Upper lobe of left lung (tissue), 6 donors: ENCODE measurements around the gene GNB5. TPM values are rescaled to one million over a fixed set of nuclear protein-coding genes. Genes with fewer than 3 reads are reported as not detected.

Source experiments
- ATAC-seq, 2 donors: fragments of 200-7000 bp; cut with Tn5 transposase; one replicate each; pipeline ENCODE4 v1.9.1; 2022; ENCODE audit warnings: mild to moderate bottlenecking in 2 of 2, moderate library complexity in 2 of 2; ENCODE audit not compliant: low FRiP score in 2 of 2
- DNase-seq, 2 donors: peaks; one replicate each; pipeline ENCODE4 v3.0.0-alpha.2; 2019 to 2020
- H3K27ac ChIP-seq, 4 donors: fragments of 200-600 bp; sonication (generic); one replicate each; pipeline ENCODE4 v1.5.1; 2016 to 2019
- H3K27me3 ChIP-seq, 4 donors: fragments of 200-600 bp; sonication (generic); one replicate each; pipeline ENCODE4 v1.5.1; 2017 to 2019
- H3K36me3 ChIP-seq, 4 donors: fragments of 200-600 bp; sonication (generic); one replicate each; pipeline ENCODE4 v1.5.1; 2016 to 2019
- H3K4me1 ChIP-seq, 4 donors: fragments of 200-600 bp; sonication (generic); one replicate each; pipeline ENCODE4 v1.5.1; 2018 to 2019
- H3K4me3 ChIP-seq, 4 donors: fragments of 200-600 bp; sonication (generic); one replicate each; pipeline ENCODE4 v1.5.1; 2017 to 2019; ENCODE audit warnings: mild to moderate bottlenecking in 2 of 4, moderate library complexity in 1 of 4
- H3K9me3 ChIP-seq, 4 donors: fragments of 200-600 bp; sonication (generic); one replicate each; pipeline ENCODE4 v1.5.1; 2018 to 2019
- EP300 ChIP-seq, 4 donors: sonication (generic); formaldehyde crosslinking; IDR thresholded peaks; one replicate each; pipeline ENCODE4 v1.5.1; 2017; ENCODE audit warnings: antibody characterized with exemption in 4 of 4, control low read depth in 2 of 4
- POLR2A ChIP-seq, 4 donors: fragments of 450-650 bp; IDR thresholded peaks; one replicate each; pipeline ENCODE4 v1.5.1; 2016 to 2017; ENCODE audit warnings: antibody characterized with exemption in 4 of 4, mild to moderate bottlenecking in 2 of 4
- POLR2AphosphoS5 ChIP-seq, 2 donors: sonication (generic); formaldehyde crosslinking; IDR thresholded peaks; one replicate each; pipeline ENCODE4 v1.5.1; 2017; ENCODE audit warnings: antibody characterized with exemption in 2 of 2
- WGBS, 2 donors: methylation state at CpG; one replicate each; pipeline ENCODE4 v1.1.5; 2017 to 2018; 5-methylcytosine and 5-hydroxymethylcytosine counted together
- total RNA-seq, 6 donors: library from RNA; depleted of rRNA in 4 of 6; stranded (reverse); fragments of >200 nt in 4 of 6; gene quantifications; one replicate each; pipeline versions ENCODE4 v1.1.0 to v1.2.1, GENCODE V29; 2016 to 2021
- TF ChIP-seq, protein P1 (sequence below), 6 experiments: fragments of 450-650 bp in 4 of 6; fragments of 200-600 bp in 2 of 6; sonication (generic) in 2 of 6; IDR thresholded peaks; one replicate each; pipeline ENCODE4 v1.5.1; 2016 to 2019; ENCODE audit warnings: antibody characterized with exemption in 6 of 6
- donor health status: DM: no; HTN: no; CAD: no; lungs with moderate emphysema.
- donor health status: DM: no; HTN: yes; CAD: no; lungs with severe emphysema.

The GNB5 gene
- total RNA-seq, 6 donors from 2014 or later = 14.7 to 56.8 (median 31.0) TPM

DNA sequence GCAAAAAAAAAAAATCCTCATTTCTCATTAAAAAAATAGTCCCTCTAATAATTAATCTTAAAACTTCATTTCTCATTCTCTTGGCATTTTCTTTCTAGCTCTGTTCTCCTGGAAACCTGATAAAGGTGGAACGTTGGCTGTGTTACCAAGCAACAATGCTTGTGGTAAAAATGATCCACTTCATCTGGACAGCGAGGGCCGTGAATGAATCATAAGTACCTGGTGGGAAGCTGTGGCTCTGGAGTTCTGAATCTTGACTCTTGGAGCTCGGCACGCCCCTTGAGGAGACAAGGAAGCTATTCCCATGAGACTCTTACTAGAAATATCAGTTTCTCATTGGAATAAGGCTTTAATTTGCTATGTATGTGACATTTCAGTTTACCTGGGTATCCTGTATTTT, 111.2 kb downstream of the GNB5 start:
- Histone ChIP-seq H3K4me1 (peaks cover 0 to 5% (median 0%) of the 10 kb centered on the region in 4 donors), H3K27me3 (no peaks in the 10 kb centered on the region), H3K36me3 (no peaks in the 10 kb centered on the region), H3K4me3 (no peak overlapping the region), H3K27ac (no peak overlapping the region), H3K9me3 (no peaks in the 10 kb centered on the region)
- DNase-seq (no peak), ATAC-seq (no peak)
- WGBS, 2 donors = 73 to 77% methylated on average over 5 of the region's 5 CpGs
- TF ChIP-seq, protein P1, sequence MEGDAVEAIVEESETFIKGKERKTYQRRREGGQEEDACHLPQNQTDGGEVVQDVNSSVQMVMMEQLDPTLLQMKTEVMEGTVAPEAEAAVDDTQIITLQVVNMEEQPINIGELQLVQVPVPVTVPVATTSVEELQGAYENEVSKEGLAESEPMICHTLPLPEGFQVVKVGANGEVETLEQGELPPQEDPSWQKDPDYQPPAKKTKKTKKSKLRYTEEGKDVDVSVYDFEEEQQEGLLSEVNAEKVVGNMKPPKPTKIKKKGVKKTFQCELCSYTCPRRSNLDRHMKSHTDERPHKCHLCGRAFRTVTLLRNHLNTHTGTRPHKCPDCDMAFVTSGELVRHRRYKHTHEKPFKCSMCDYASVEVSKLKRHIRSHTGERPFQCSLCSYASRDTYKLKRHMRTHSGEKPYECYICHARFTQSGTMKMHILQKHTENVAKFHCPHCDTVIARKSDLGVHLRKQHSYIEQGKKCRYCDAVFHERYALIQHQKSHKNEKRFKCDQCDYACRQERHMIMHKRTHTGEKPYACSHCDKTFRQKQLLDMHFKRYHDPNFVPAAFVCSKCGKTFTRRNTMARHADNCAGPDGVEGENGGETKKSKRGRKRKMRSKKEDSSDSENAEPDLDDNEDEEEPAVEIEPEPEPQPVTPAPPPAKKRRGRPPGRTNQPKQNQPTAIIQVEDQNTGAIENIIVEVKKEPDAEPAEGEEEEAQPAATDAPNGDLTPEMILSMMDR (IDR thresholded peaks at IDR 0.05) = no peak
- TF ChIP-seq EP300 (IDR thresholded peaks at IDR 0.05) (no peak), POLR2A (IDR thresholded peaks at IDR 0.05) (no peak), POLR2AphosphoS5 (IDR thresholded peaks at IDR 0.05) (no peak)

DNA sequence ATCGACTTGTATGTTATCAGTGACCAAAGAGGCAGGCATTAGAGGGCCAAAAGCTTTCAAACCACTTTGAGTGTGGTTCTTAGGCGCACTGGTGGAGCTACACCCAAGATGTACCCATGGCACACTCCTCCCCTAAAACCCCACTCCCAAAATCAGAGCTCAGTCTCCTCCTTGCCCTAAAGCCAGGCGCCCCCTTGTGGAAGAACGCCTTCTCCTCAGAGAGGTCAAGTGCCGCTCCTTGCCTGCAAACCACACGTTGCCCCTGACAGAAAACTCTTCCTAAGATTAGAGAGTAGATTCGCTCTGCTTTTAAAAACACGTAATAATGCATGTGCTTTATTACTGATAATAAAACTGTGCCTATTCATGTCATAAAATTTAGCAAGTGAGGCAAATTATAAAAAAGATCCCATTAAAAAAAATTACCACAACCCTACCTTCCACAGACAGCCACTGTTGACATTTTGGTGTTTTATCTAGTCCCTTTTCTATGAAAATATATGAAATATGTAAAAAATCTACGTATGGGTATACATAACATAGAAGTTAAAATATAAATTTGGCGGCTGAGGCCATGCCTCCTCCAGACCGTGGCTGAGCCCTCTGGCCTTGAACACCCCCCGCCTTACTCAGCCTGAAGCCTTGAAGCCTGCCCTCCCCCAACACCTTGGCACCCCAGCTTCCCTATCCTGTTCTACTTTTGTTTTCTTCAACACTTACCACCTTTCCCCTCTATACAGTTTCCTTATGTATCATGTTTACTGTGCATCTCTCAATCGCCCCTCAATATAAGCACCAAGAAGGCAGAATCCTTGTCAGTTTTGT, 112.1 kb downstream of the GNB5 start:
- 44% methylated on average over 11 to 13 of the region's 13 CpGs for WGBS, 2 donors
- Histone ChIP-seq H3K27ac (no peak overlapping the region), H3K4me3 (no peak overlapping the region), H3K9me3 (no peaks in the 10 kb centered on the region), H3K36me3 (no peaks in the 10 kb centered on the region), H3K4me1 (peaks cover 0 to 5% (median 0%) of the 10 kb centered on the region in 4 donors), H3K27me3 (no peaks in the 10 kb centered on the region)
- ATAC-seq (peak; percentile 83), DNase-seq (peak in 1 of 2 donors; percentile 80)
- TF ChIP-seq, protein P1 (IDR thresholded peaks at IDR 0.05) = peak; percentile 66 to 78 (median 70)
- TF ChIP-seq EP300 (IDR thresholded peaks at IDR 0.05) = no peak

DNA sequence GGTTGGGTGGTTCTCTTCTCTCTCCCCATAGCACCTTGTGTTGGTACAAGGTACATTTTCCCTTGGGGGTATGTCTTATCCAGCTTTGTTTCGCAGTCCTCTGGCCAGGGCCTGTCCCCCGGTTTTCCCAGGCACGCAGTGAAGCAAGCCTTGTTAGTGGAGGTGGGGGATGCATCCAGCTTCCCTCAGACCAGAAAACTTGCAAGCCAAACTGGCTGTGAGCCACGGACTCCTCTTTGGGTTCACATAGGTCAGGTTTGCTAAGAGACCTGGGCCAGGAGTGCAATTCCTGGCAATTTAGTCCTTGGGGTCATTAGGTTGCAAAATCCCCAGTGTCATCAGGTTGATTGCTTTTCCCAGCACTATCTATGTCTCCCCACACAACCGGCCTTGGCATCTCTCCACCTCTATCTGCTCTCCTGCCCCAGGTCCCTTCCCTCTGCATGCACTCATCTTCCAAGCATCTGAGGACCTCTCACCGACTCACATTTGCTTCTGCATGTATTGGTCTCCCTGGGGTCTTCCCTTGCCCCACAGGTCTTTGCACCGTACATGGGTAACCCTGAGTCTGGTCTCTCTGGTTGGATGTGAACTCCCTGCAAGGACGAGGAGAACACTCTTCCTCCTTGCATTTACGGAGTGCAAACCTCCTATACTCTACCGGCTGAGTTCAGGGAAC, 112.9 kb downstream of the GNB5 start:
- no peak for DNase-seq
- Histone ChIP-seq H3K4me1 (peaks cover 0 to 5% (median 0%) of the 10 kb centered on the region in 4 donors), H3K27me3 (no peaks in the 10 kb centered on the region), H3K4me3 (no peak overlapping the region), H3K9me3 (no peaks in the 10 kb centered on the region), H3K36me3 (no peaks in the 10 kb centered on the region), H3K27ac (no peak overlapping the region)
- peak in 1 of 2 donors; percentile 28 for ATAC-seq
- WGBS, 2 donors = 77 to 78% methylated on average over 8 to 10 of the region's 10 CpGs
- TF ChIP-seq EP300 (IDR thresholded peaks at IDR 0.05) (no peak), POLR2A (IDR thresholded peaks at IDR 0.05) (no peak), POLR2AphosphoS5 (IDR thresholded peaks at IDR 0.05) (no peak)

DNA sequence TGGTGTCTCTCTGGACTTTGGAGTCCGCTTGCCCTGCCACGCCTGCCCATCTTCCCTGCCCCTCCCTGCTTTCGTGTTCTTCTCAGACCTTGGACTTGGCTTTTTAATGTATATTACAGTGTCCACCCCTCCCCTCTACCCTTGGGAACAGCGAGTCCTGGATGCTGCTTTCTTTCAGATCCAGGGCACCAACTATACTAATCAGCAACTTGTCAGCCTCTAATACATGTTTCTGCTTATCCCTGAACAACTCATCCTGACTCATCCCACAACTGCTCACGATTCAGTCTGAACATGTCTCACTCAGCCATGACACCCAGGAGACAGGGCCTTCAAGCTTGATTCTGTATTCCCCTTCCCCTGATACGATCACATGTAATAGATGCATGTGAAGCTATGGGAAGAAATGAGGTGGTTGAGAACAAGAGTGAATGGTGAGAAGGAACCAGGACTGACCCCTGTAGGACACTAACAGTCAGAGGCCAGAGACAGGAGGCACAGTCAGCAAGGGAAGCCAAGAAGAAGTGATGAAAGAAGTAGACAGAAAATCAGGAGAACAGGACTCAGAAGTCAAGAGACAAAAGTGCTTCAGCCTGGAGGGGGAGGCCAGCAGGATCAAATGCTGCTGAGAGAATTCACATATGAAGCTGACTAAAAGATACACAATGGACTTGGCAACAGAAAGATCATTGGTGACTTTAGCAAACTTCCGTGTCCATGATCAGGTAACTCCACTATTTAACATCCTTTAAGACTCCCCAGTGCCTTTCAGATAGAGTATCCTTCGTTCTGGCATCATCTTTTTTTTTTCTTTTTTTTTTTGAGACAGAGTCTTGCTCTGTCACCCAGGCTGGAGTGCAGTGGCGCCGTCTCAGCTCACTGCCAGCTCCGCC, 114.1 kb downstream of the GNB5 start:
- peak in 1 of 2 donors; percentile 42 for ATAC-seq
- Histone ChIP-seq H3K27me3 (no peaks in the 10 kb centered on the region), H3K9me3 (no peaks in the 10 kb centered on the region), H3K36me3 (no peaks in the 10 kb centered on the region), H3K4me1 (peaks cover 0 to under 1% (median 0%) of the 10 kb centered on the region in 4 donors), H3K27ac (no peak overlapping the region), H3K4me3 (no peak overlapping the region)
- no peak for TF ChIP-seq POLR2AphosphoS5 (IDR thresholded peaks at IDR 0.05)
- TF ChIP-seq, protein P1 (IDR thresholded peaks at IDR 0.05) = no peak
- no peak for TF ChIP-seq POLR2A (IDR thresholded peaks at IDR 0.05)
- TF ChIP-seq EP300 (IDR thresholded peaks at IDR 0.05) = no peak
- 85 to 92% methylated on average over 11 of the region's 11 CpGs for WGBS, 2 donors
- DNase-seq = no peak
